HepG2 (cell line): ENCODE results near the gene NAXD. TPM values are rescaled to one million over a fixed set of nuclear protein-coding genes. Genes with fewer than 3 reads are reported as not detected.

Experiments used
- CENPBD1 ChIP-seq: sonication (generic); formaldehyde crosslinking; IDR thresholded peaks from 2 replicates; pipeline ENCODE4 v1.8.0; 2022; ENCODE audit warnings: missing genetic modification reagents, low read depth, mild to moderate bottlenecking, borderline replicate concordance
- CREB3 ChIP-seq: sonication (generic); formaldehyde crosslinking; IDR thresholded peaks from 2 replicates; pipeline ENCODE4 v1.5.0; 2020; ENCODE audit warnings: missing genetic modification reagents
- FOXP1 ChIP-seq, 2 experiments: fragments of 450-650 bp in 1 of 2; IDR thresholded peaks; 2 replicates each; pipeline ENCODE4 v1.6.1; 2017 to 2018; ENCODE audit warnings: antibody characterized with exemption in 1 of 2
- GABPA ChIP-seq, 2 experiments: IDR thresholded peaks; 2 replicates each; pipeline ENCODE4 v1.6.1; 2011 to 2016; ENCODE audit warnings: low read depth in 2 of 2, low read length in 1 of 2, missing biosample characterization in 1 of 2, missing genetic modification characterization in 1 of 2
- GLI4 ChIP-seq: sonication (generic); formaldehyde crosslinking; IDR thresholded peaks from 2 replicates; pipeline ENCODE4 v1.5.1; 2020; ENCODE audit warnings: missing genetic modification reagents, mild to moderate bottlenecking, moderate library complexity, borderline replicate concordance
- GPN1 ChIP-seq: sonication (generic); formaldehyde crosslinking; IDR thresholded peaks from 2 replicates; pipeline ENCODE4 v1.5.1; 2020; ENCODE audit warnings: missing genetic modification reagents, borderline replicate concordance
- HCFC1 ChIP-seq: fragments of 150-350 bp; IDR thresholded peaks from 2 replicates; pipeline ENCODE4 v1.6.1; 2014; ENCODE audit warnings: low read depth, low read length
- HDAC1 ChIP-seq: sonication (generic); formaldehyde crosslinking; IDR thresholded peaks from 2 replicates; pipeline ENCODE4 v1.5.1; 2020; ENCODE audit warnings: mild to moderate bottlenecking, missing genetic modification reagents
- MYNN ChIP-seq: sonication (generic); formaldehyde crosslinking; IDR thresholded peaks from 2 replicates; pipeline ENCODE4 v1.4.0; 2020; ENCODE audit warnings: mild to moderate bottlenecking, low read depth, missing genetic modification reagents
- SMAD3 ChIP-seq: sonication (generic); formaldehyde crosslinking; IDR thresholded peaks from 2 replicates; pipeline ENCODE4 v1.4.0; 2020; ENCODE audit warnings: missing genetic modification reagents
- SMAD9 ChIP-seq: sonication (generic); formaldehyde crosslinking; IDR thresholded peaks from 2 replicates; pipeline ENCODE4 v1.5.1; 2020; ENCODE audit warnings: mild to moderate bottlenecking, missing genetic modification reagents
- SSRP1 ChIP-seq: IDR thresholded peaks from 2 replicates; pipeline ENCODE4 v1.6.1; 2016; ENCODE audit warnings: control low read depth
- UBTF ChIP-seq: sonication (generic); formaldehyde crosslinking; IDR thresholded peaks from 2 replicates; pipeline ENCODE4 v1.4.0; 2020; ENCODE audit warnings: mild to moderate bottlenecking, missing genetic modification reagents
- XBP1 ChIP-seq: sonication (generic); formaldehyde crosslinking; IDR thresholded peaks from 2 replicates; pipeline ENCODE4 v1.5.0; 2020; ENCODE audit warnings: missing genetic modification reagents
- ZBTB25 ChIP-seq: IDR thresholded peaks from 2 replicates; pipeline ENCODE4 v1.6.1; 2018; ENCODE audit warnings: missing genetic modification reagents
- ZFP36 ChIP-seq: fragments of 150-350 bp; IDR thresholded peaks from 2 replicates; pipeline ENCODE4 v1.6.1; 2018; ENCODE audit warnings: borderline replicate concordance, low read length, low read depth; ENCODE audit not compliant: partially characterized antibody
- ZKSCAN1 ChIP-seq: fragments of 150-350 bp; IDR thresholded peaks from 2 replicates; pipeline ENCODE4 v1.6.1; 2014; ENCODE audit warnings: low read length
- ZNF276 ChIP-seq: sonication (generic); formaldehyde crosslinking; IDR thresholded peaks from 2 replicates; pipeline ENCODE4 v1.4.0; 2020; ENCODE audit warnings: mild to moderate bottlenecking, low read depth, missing genetic modification reagents
- ZNF749 ChIP-seq: sonication (generic); formaldehyde crosslinking; IDR thresholded peaks from 2 replicates; pipeline ENCODE4 v1.8.0; 2022; ENCODE audit warnings: mild to moderate bottlenecking, missing genetic modification reagents, moderate library complexity, borderline replicate concordance
- ZNF841 ChIP-seq: sonication (generic); formaldehyde crosslinking; IDR thresholded peaks from 2 replicates; pipeline ENCODE4 v1.8.1; 2023; ENCODE audit warnings: missing genetic modification reagents, borderline replicate concordance
- ZUFSP ChIP-seq: sonication (generic); formaldehyde crosslinking; IDR thresholded peaks from 2 replicates; pipeline ENCODE4 v1.9.0; 2021; ENCODE audit warnings: missing genetic modification reagents, mild to moderate bottlenecking, borderline replicate concordance
- polyA plus RNA-seq, 8 experiments: library from polyadenylated mRNA; depleted of rRNA in 3 of 8; stranded (reverse) in 7 of 8; unstranded in 1 of 8; fragments of >200 nt; fragmentation: Illumina TruSeq in 4 of 8; extraction: Trizol in 4 of 8; gene quantifications; 2 replicates each; pipeline versions ENCODE4 v1.2.1 to v1.2.3, GENCODE V29; 2011 to 2016; ENCODE audit warnings: low read depth in 4 of 8, missing spikeins in 1 of 8, mixed read lengths in 1 of 8; ENCODE audit not compliant: insufficient read depth in 1 of 8
- total RNA-seq, 5 experiments: library from RNA; depleted of rRNA; stranded (reverse); fragments of >200 nt; fragmentation: Illumina TruSeq; extraction: Trizol; gene quantifications; 2 replicates each; pipeline ENCODE4 v1.2.3, GENCODE V29; 2016; ENCODE audit warnings: low read depth in 1 of 5

NAXD gene
- total and polyA plus RNA-seq, 2 of the 13 experiments (the other 11 are each of a cell fraction or from before 2014, with no cell fraction given): 19.0 to 23.2 TPM

GRCh38 chr13:110615322-110616102 lies at the start of gene NAXD (continued):
- TF ChIP-seq ZNF276 (CRISPR knock-in tag) (no peak), ZBTB25 (CRISPR knock-in tag) (peak; percentile 29; the same call in 1 of the 2 replicates), ZNF841 (CRISPR knock-in tag) (no peak), GPN1 (no peak), CREB3 (CRISPR knock-in tag) (no peak), HDAC1 (peak; percentile 71), ZFP36 (no peak), CENPBD1 (CRISPR knock-in tag) (no peak; the same call in 1 of the 2 replicates), UBTF (peak; percentile 95), ZNF749 (CRISPR knock-in tag) (peak; percentile 72; the same call in 1 of the 2 replicates), XBP1 (CRISPR knock-in tag) (no peak; the same call in 1 of the 2 replicates), SSRP1 (CRISPR knock-in tag) (no peak), HCFC1 (peak; percentile 49), ZKSCAN1 (no peak), SMAD3 (CRISPR knock-in tag) (no peak), FOXP1 (IDR thresholded peaks at IDR 0.05) (no peak), FOXP1 (CRISPR knock-in tag; IDR thresholded peaks at IDR 0.05) (no peak), MYNN (CRISPR knock-in tag) (no peak), GABPA (IDR thresholded peaks at IDR 0.05; ENCODE audit: low read depth, low read length) (peak; percentile 93), GABPA (CRISPR knock-in tag; IDR thresholded peaks at IDR 0.05; ENCODE audit: low read depth) (peak; percentile 97), ZUFSP (CRISPR knock-in tag) (no peak), SMAD9 (CRISPR knock-in tag) (no peak), GLI4 (peak; percentile 89)
